GM12878 (cell line): Measurements from ENCODE around the gene CCM2.

ENCODE experiments used
- CBX5 ChIP-seq: sonication (generic); IDR thresholded peaks from 2 replicates; pipeline ENCODE4 v1.6.1; 2016; ENCODE audit warnings: low read depth, moderate library complexity, mild to moderate bottlenecking, inconsistent platforms
- POLR2A ChIP-seq: IDR thresholded peaks from 2 replicates; pipeline ENCODE4 v1.6.1; 2011; ENCODE audit warnings: low read depth, mild to moderate bottlenecking, low read length
- RELA ChIP-seq: fragments of 450-650 bp; IDR thresholded peaks from 2 replicates; pipeline ENCODE4 v1.8.0; 2014; ENCODE audit warnings: borderline replicate concordance; ENCODE audit not compliant: partially characterized antibody
- SIN3A ChIP-seq: IDR thresholded peaks from 2 replicates; pipeline ENCODE4 v1.6.1; 2012; ENCODE audit warnings: low read depth, low read length, improper control_type of control experiment
- SMC3 ChIP-seq: IDR thresholded peaks from 2 replicates; pipeline ENCODE4 v1.6.1; 2011; ENCODE audit warnings: low read length, improper control_type of control experiment, borderline replicate concordance
- SPI1 ChIP-seq: IDR thresholded peaks from 2 replicates; pipeline ENCODE4 v1.6.1; 2011; ENCODE audit warnings: low read depth, mild to moderate bottlenecking, low read length, moderate library complexity, borderline replicate concordance; ENCODE audit not compliant: insufficient read depth
- TF ChIP-seq, protein P1 (sequence below), 3 experiments: IDR thresholded peaks in 2 of 3; conservative IDR thresholded peaks in 1 of 3; 2 replicates each; pipeline ENCODE4 v1.5.1; 2011; ENCODE audit warnings: low read depth in 3 of 3, low read length in 3 of 3, mild to moderate bottlenecking in 3 of 3, control low read depth in 2 of 3, moderate library complexity in 2 of 3, inconsistent platforms in 1 of 3, mixed read lengths in 1 of 3; ENCODE audit not compliant: control insufficient read depth in 2 of 3, insufficient read depth in 1 of 3; ENCODE audit errors: extremely low read depth in 1 of 3
- TF ChIP-seq, protein P2 (sequence below): IDR thresholded peaks from 2 replicates; pipeline ENCODE4 v1.6.1; 2011; ENCODE audit warnings: mild to moderate bottlenecking, low read depth, low read length, moderate library complexity; ENCODE audit not compliant: insufficient replicate concordance
- TF ChIP-seq, protein P3 (sequence below): fragments of 450-650 bp; IDR thresholded peaks from 2 replicates; pipeline ENCODE4 v1.6.1; 2017; ENCODE audit warnings: mild to moderate bottlenecking
- TF ChIP-seq, protein P4 (sequence below): IDR thresholded peaks from 2 replicates; pipeline ENCODE4 v1.6.1; 2012; ENCODE audit warnings: low read depth, low read length, improper control_type of control experiment

DNA sequence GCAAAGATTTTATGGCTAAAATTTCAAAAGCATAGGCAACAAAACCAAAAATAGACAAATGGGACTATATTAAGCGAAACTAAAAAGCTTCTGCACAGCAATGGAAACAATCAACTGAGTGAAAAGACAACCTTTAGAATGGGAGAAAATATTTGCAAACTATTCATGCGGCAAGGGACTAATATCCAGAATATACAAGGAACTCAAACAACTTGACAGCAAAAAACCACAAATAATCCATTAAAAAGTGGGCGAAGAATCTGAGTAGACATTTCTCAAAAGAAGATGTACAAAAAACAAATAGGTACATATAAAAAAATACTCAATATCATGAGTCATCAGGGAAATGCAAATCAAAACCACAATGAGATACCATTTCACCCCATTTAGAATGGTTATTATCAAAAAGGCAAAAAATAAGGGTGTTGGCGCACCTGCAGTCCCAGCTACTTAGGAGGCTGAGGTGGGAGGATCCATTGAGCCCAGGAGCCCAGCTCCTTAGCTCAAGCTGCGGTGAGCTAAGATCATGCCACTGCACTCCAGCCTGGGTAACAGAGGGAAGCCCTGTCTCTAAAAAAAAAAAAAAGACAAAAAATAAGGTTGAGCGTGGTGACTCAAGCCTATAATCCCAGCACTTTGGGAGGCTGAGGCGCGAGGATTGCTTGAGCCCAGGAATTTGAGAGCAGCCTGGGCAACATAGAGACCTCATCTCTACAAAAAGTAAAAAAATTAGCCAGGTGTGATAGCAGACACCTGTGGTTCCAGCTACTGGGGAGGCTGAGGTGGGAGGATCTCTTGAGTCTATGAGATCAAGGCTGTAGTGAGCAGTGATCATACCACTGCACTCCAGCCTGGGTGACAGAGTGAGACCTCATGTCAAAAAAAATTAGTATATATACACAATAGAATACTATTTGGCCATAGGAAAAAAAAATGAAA lies 4.2 kb upstream of the CCM2 start:
- TF ChIP-seq RELA (no peak), SIN3A (no peak), SPI1 (no peak), POLR2A (no peak), CBX5 (no peak), SMC3 (no peak)
- TF ChIP-seq, protein P1, sequence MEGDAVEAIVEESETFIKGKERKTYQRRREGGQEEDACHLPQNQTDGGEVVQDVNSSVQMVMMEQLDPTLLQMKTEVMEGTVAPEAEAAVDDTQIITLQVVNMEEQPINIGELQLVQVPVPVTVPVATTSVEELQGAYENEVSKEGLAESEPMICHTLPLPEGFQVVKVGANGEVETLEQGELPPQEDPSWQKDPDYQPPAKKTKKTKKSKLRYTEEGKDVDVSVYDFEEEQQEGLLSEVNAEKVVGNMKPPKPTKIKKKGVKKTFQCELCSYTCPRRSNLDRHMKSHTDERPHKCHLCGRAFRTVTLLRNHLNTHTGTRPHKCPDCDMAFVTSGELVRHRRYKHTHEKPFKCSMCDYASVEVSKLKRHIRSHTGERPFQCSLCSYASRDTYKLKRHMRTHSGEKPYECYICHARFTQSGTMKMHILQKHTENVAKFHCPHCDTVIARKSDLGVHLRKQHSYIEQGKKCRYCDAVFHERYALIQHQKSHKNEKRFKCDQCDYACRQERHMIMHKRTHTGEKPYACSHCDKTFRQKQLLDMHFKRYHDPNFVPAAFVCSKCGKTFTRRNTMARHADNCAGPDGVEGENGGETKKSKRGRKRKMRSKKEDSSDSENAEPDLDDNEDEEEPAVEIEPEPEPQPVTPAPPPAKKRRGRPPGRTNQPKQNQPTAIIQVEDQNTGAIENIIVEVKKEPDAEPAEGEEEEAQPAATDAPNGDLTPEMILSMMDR (IDR thresholded peaks at IDR 0.05 in 2 of 3, conservative IDR thresholded peaks at IDR 0.05 in 1 of 3; ENCODE audit: control insufficient read depth in 2 of 3, extremely low read depth in 1 of 3, insufficient read depth in 1 of 3, low read depth in 3 of 3, low read length in 3 of 3): no peak
- TF ChIP-seq, protein P2, sequence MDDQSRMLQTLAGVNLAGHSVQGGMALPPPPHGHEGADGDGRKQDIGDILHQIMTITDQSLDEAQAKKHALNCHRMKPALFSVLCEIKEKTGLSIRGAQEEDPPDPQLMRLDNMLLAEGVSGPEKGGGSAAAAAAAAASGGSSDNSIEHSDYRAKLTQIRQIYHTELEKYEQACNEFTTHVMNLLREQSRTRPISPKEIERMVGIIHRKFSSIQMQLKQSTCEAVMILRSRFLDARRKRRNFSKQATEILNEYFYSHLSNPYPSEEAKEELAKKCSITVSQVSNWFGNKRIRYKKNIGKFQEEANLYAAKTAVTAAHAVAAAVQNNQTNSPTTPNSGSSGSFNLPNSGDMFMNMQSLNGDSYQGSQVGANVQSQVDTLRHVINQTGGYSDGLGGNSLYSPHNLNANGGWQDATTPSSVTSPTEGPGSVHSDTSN: no peak
- TF ChIP-seq, protein P3, sequence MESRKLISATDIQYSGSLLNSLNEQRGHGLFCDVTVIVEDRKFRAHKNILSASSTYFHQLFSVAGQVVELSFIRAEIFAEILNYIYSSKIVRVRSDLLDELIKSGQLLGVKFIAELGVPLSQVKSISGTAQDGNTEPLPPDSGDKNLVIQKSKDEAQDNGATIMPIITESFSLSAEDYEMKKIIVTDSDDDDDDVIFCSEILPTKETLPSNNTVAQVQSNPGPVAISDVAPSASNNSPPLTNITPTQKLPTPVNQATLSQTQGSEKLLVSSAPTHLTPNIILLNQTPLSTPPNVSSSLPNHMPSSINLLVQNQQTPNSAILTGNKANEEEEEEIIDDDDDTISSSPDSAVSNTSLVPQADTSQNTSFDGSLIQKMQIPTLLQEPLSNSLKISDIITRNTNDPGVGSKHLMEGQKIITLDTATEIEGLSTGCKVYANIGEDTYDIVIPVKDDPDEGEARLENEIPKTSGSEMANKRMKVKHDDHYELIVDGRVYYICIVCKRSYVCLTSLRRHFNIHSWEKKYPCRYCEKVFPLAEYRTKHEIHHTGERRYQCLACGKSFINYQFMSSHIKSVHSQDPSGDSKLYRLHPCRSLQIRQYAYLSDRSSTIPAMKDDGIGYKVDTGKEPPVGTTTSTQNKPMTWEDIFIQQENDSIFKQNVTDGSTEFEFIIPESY: no peak
- TF ChIP-seq, protein P4, sequence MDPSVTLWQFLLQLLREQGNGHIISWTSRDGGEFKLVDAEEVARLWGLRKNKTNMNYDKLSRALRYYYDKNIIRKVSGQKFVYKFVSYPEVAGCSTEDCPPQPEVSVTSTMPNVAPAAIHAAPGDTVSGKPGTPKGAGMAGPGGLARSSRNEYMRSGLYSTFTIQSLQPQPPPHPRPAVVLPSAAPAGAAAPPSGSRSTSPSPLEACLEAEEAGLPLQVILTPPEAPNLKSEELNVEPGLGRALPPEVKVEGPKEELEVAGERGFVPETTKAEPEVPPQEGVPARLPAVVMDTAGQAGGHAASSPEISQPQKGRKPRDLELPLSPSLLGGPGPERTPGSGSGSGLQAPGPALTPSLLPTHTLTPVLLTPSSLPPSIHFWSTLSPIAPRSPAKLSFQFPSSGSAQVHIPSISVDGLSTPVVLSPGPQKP: no peak
